Endothelial cell (in vitro differentiated cells): ENCODE measurements around the gene C5orf63. TPM values are rescaled to one million over a fixed set of nuclear protein-coding genes. Genes with fewer than 3 reads are reported as not detected.

ENCODE experiments used
- DNase-seq: peaks from one replicate; pipeline ENCODE4 v3.0.0; 2021; ENCODE audit warnings: low spot score
- H3K27ac Mint-ChIP-seq: one replicate; pipeline ENCODE4 v1.8.0; 2021; ENCODE audit warnings: mixed read lengths, inconsistent platforms; ENCODE audit not compliant: unreplicated experiment
- H3K27me3 Mint-ChIP-seq: one replicate; pipeline ENCODE4 v1.8.0; 2021; ENCODE audit warnings: mild to moderate bottlenecking, moderate library complexity, mixed read lengths, inconsistent platforms; ENCODE audit not compliant: unreplicated experiment
- H3K36me3 Mint-ChIP-seq: one replicate; pipeline ENCODE4 v1.8.0; 2021; ENCODE audit warnings: mild to moderate bottlenecking, low read depth, mixed read lengths, inconsistent platforms; ENCODE audit not compliant: unreplicated experiment
- H3K4me1 Mint-ChIP-seq: one replicate; pipeline ENCODE4 v1.8.0; 2021; ENCODE audit warnings: mild to moderate bottlenecking, mixed read lengths, inconsistent platforms; ENCODE audit not compliant: unreplicated experiment
- H3K4me3 Mint-ChIP-seq: one replicate; pipeline ENCODE4 v1.8.0; 2021; ENCODE audit warnings: mild to moderate bottlenecking, mixed read lengths, inconsistent platforms; ENCODE audit not compliant: unreplicated experiment
- H3K9me3 Mint-ChIP-seq: one replicate; pipeline ENCODE4 v1.8.0; 2021; ENCODE audit warnings: mixed read lengths, inconsistent platforms; ENCODE audit not compliant: unreplicated experiment
- CTCF ChIP-seq: fragments of 200-600 bp; sonication (generic); IDR thresholded peaks from one replicate; pipeline ENCODE4 v1.5.0; 2021; ENCODE audit warnings: antibody characterized with exemption; ENCODE audit not compliant: unreplicated experiment
- total RNA-seq: library from RNA; stranded (reverse); fragmentation: NEBNext Ultra II Directional; extraction: Animal tissue kit (Norgen Biotek cat#: 25700); gene quantifications from one replicate; pipeline ENCODE4 v1.2.1, GENCODE V29; 2021; ENCODE audit not compliant: unreplicated experiment

The C5orf63 gene
- total RNA-seq, 1 donor from 2014 or later, result 2.0 TPM

- H3K4me3 Mint-ChIP-seq, result no peak overlapping the region
- no peak for TF ChIP-seq CTCF
- no peaks in the 10 kb centered on the region for H3K27me3 Mint-ChIP-seq
These were observed 26.8 kb downstream of the C5orf63 start for GRCh38 chr5:127046343-127047072.

GRCh38 chr5:127042593-127042992 lies 30.7 kb downstream of the C5orf63 start:
- H3K4me3 Mint-ChIP-seq, result no peak overlapping the region
- no peaks in the 10 kb centered on the region for H3K9me3 Mint-ChIP-seq
- DNase-seq, result no peak
- peaks cover 2% of the 10 kb centered on the region for H3K27me3 Mint-ChIP-seq
- H3K27ac Mint-ChIP-seq, result no peak overlapping the region
- no peaks in the 10 kb centered on the region for H3K36me3 Mint-ChIP-seq
- TF ChIP-seq CTCF, result no peak
- H3K4me1 Mint-ChIP-seq, result peaks cover 13% of the 10 kb centered on the region

More at GRCh38 chr5:127046343-127047072, 26.8 kb downstream of the C5orf63 start:
- no peaks in the 10 kb centered on the region for H3K9me3 Mint-ChIP-seq
- no peak overlapping the region for H3K27ac Mint-ChIP-seq
- no peak for DNase-seq
- peaks cover 4% of the 10 kb centered on the region for H3K4me1 Mint-ChIP-seq
- H3K36me3 Mint-ChIP-seq, result no peaks in the 10 kb centered on the region

- no peak for DNase-seq
- Mint-ChIP-seq H3K4me1 (peaks cover 13% of the 10 kb centered on the region), H3K4me3 (no peak overlapping the region), H3K27me3 (peaks cover 2% of the 10 kb centered on the region), H3K27ac (no peak overlapping the region), H3K9me3 (no peaks in the 10 kb centered on the region), H3K36me3 (no peaks in the 10 kb centered on the region)
- no peak for TF ChIP-seq CTCF
These were observed 31.7 kb downstream of the C5orf63 start for GRCh38 chr5:127041571-127041970.

- Mint-ChIP-seq H3K27ac (no peak overlapping the region), H3K4me1 (peaks cover 13% of the 10 kb centered on the region), H3K9me3 (no peaks in the 10 kb centered on the region), H3K4me3 (no peak overlapping the region), H3K27me3 (peaks cover 2% of the 10 kb centered on the region), H3K36me3 (no peaks in the 10 kb centered on the region)
- TF ChIP-seq CTCF, result no peak
- DNase-seq, result no peak
These were observed 32.3 kb downstream of the C5orf63 start for GRCh38 chr5:127040796-127041520.

- no peak overlapping the region for H3K4me3 Mint-ChIP-seq
- no peak for DNase-seq
- peaks cover 18% of the 10 kb centered on the region for H3K4me1 Mint-ChIP-seq
- peaks cover 2% of the 10 kb centered on the region for H3K27me3 Mint-ChIP-seq
- H3K36me3 Mint-ChIP-seq, result no peaks in the 10 kb centered on the region
- no peak for TF ChIP-seq CTCF
- no peak overlapping the region for H3K27ac Mint-ChIP-seq
- H3K9me3 Mint-ChIP-seq, result no peaks in the 10 kb centered on the region
These were observed 34.8 kb downstream of the C5orf63 start for GRCh38 chr5:127038550-127038949.
